K562 (cell line): ENCODE measurements around the gene KCNC4. TPM values are rescaled to one million over a fixed set of nuclear protein-coding genes. Genes with fewer than 3 reads are reported as not detected.

Experiments used
- ATAC-seq: fragments of 200-7000 bp; cut with Tn5 transposase; 3 replicates; pipeline ENCODE4 v1.9.1; 2020; ENCODE audit warnings: moderate library complexity
- BruUV-seq: library from RNA; stranded (reverse); fragments of 400-500 nt; replicated peaks from 2 replicates; lab custom pipeline; 2021; lab: Mats Ljungman, UMichigan
- CTCF ChIA-PET: fragments of 300-600 bp; formaldehyde crosslinking; extraction: SDS; loops from one replicate; lab custom pipeline; 2021; ENCODE audit warnings: low intra/inter-chr PET ratio; lab: Yijun Ruan, JAX
- POLR2A ChIA-PET: fragments of 300-600, 350-650 bp; sonication (Branson Sonifier 250); formaldehyde crosslinking; extraction: SDS; loops from one replicate; lab custom pipeline; 2021; ENCODE audit warnings: antibody characterized with exemption, inconsistent platforms; lab: Yijun Ruan, JAX
- DNase-seq, 4 experiments: peaks; one replicate each; pipeline versions ENCODE4 v3.0.0 to v3.0.0-alpha.2; 2011 to 2018; ENCODE audit warnings: low spot score in 3 of 4, mixed read lengths in 3 of 4; ENCODE audit errors: extremely low read depth in 1 of 4
- FAIRE-seq: peaks from 2 replicates; lab custom pipeline; 2011; peaks lifted over from hg19 to GRCh38; lab: Jason Lieb, UNC
- H2AFZ ChIP-seq: 2 replicates; pipeline ENCODE4 v1.6.0; 2011; ENCODE audit warnings: low read depth, low read length, control low read depth, inconsistent platforms
- H3K27ac ChIP-seq: fragments of 200-600 bp; 3 replicates; pipeline ENCODE4 v1.8.0; 2011; ENCODE audit warnings: low read depth, mild to moderate bottlenecking, control low read depth, inconsistent platforms, low read length, moderate library complexity, mixed read lengths; ENCODE audit errors: extremely low read depth
- H3K27me3 ChIP-seq, 2 experiments: fragments of 300-600 bp in 1 of 2; 2 replicates in 1 of 2; 3 replicates in 1 of 2; pipeline versions ENCODE4 v1.6.0 to v1.8.0; 2011; ENCODE audit warnings: inconsistent platforms in 2 of 2, low read length in 2 of 2, mild to moderate bottlenecking in 1 of 2, mixed read lengths in 1 of 2, moderate library complexity in 1 of 2; ENCODE audit not compliant: control insufficient read depth in 2 of 2, insufficient read depth in 2 of 2
- H3K36me3 ChIP-seq: fragments of 300-600 bp; 3 replicates; pipeline ENCODE4 v1.8.0; 2011; ENCODE audit warnings: mild to moderate bottlenecking, low read length, inconsistent platforms; ENCODE audit not compliant: control insufficient read depth, insufficient read depth
- H3K4me1 ChIP-seq, 2 experiments: fragments of 200-600 bp in 1 of 2; replicated peaks in 1 of 2; 2 replicates in 1 of 2; 3 replicates in 1 of 2; pipeline versions ENCODE4 v1.5.1 to v1.8.0; 2011; ENCODE audit warnings: inconsistent platforms in 2 of 2, low read length in 2 of 2, mild to moderate bottlenecking in 1 of 2, mixed read lengths in 1 of 2, moderate library complexity in 1 of 2; ENCODE audit not compliant: control insufficient read depth in 2 of 2, insufficient read depth in 2 of 2
- H3K4me2 ChIP-seq: 2 replicates; pipeline ENCODE4 v1.6.1; 2011; ENCODE audit warnings: low read length, control low read depth, inconsistent platforms, mixed read lengths; ENCODE audit not compliant: insufficient read depth
- H3K4me3 ChIP-seq: fragments of 200-600 bp; sonication (generic), shearing (Covaris generic); 2 replicates; pipeline ENCODE4 v1.5.1; 2016; ENCODE audit warnings: control low read depth, inconsistent platforms
- H3K79me2 ChIP-seq: fragments of 200-600 bp; 3 replicates; pipeline ENCODE4 v1.8.0; 2011; ENCODE audit warnings: low read length, inconsistent platforms; ENCODE audit not compliant: control insufficient read depth, insufficient read depth
- H3K9ac ChIP-seq, 2 experiments: 2 replicates each; pipeline versions ENCODE4 v1.6.0 to v1.6.1; 2011; ENCODE audit warnings: low read depth in 2 of 2, low read length in 2 of 2, control low read depth in 1 of 2, inconsistent platforms in 1 of 2, mild to moderate bottlenecking in 1 of 2, mixed read lengths in 1 of 2; ENCODE audit not compliant: insufficient read depth in 1 of 2
- H3K9me1 ChIP-seq: one replicate; pipeline ENCODE4 v1.6.0; 2011; ENCODE audit warnings: inconsistent platforms, mild to moderate bottlenecking, low read length, moderate library complexity; ENCODE audit not compliant: control insufficient read depth, insufficient read depth
- H3K9me3 ChIP-seq: replicated peaks from 2 replicates; pipeline ENCODE4 v1.5.1; 2011; ENCODE audit warnings: low read depth, low read length, inconsistent platforms; ENCODE audit not compliant: control insufficient read depth, insufficient read depth
- H4K20me1 ChIP-seq: replicated peaks from 2 replicates; pipeline ENCODE4 v1.6.1; 2011; ENCODE audit warnings: low read length, inconsistent platforms, mixed read lengths; ENCODE audit not compliant: control insufficient read depth, insufficient read depth
- CREB1 ChIP-seq, 2 experiments: sonication (generic) in 1 of 2; formaldehyde crosslinking in 1 of 2; IDR thresholded peaks; 2 replicates each; pipeline versions ENCODE4 v1.6.1 to v1.8.0; 2012 to 2022; ENCODE audit warnings: inconsistent platforms in 1 of 2, mild to moderate bottlenecking in 1 of 2, missing genetic modification reagents in 1 of 2, moderate library complexity in 1 of 2
- FOXK1 ChIP-seq: sonication (generic); formaldehyde crosslinking; IDR thresholded peaks from 2 replicates; pipeline ENCODE4 v1.8.0; 2022; ENCODE audit warnings: missing genetic modification reagents, mild to moderate bottlenecking, borderline replicate concordance
- HNRNPLL ChIP-seq: fragments of 200-400 bp; formaldehyde crosslinking; IDR thresholded peaks from 2 replicates; pipeline ENCODE4 v1.6.1; 2017; ENCODE audit warnings: low read length, low read depth, mild to moderate bottlenecking; ENCODE audit not compliant: poor library complexity, severe bottlenecking
- HNRNPUL1 ChIP-seq: fragments of 200-400 bp; formaldehyde crosslinking; IDR thresholded peaks from 2 replicates; pipeline ENCODE4 v1.6.1; 2017; ENCODE audit warnings: low read length
- IFI16 ChIP-seq: fragments of 250-450 bp; sonication (Bioruptor Pico); IDR thresholded peaks from 2 replicates; pipeline ENCODE4 v2.1.2; 2022; ENCODE audit warnings: mild to moderate bottlenecking, inconsistent platforms
- NBN ChIP-seq: fragments of 450-650 bp; IDR thresholded peaks from 2 replicates; pipeline ENCODE4 v1.6.1; 2016; ENCODE audit warnings: low read depth, mild to moderate bottlenecking
- TFAM ChIP-seq: fragments of 250-450 bp; sonication (Bioruptor Pico); conservative IDR thresholded peaks from 2 replicates; pipeline ENCODE4 v1.5.0; 2021; ENCODE audit warnings: mild to moderate bottlenecking, moderate library complexity
- ZFP30 ChIP-seq: fragments of 250-450 bp; sonication (Bioruptor Pico); IDR thresholded peaks from 2 replicates; pipeline ENCODE4 v1.8.0; 2022; ENCODE audit warnings: moderate library complexity, mild to moderate bottlenecking, inconsistent platforms, borderline replicate concordance
- ZNF354B ChIP-seq: fragments of 250-450 bp; sonication (Bioruptor Pico); IDR thresholded peaks from 2 replicates; pipeline ENCODE4 v1.4.0; 2020
- WGBS: fragments of 100-300 bp; shearing (Covaris generic); methylation state at CpG from one replicate; pipeline ENCODE4 v1.1.6; 2016; ENCODE audit warnings: low coverage, mixed read lengths; ENCODE audit not compliant: insufficient coverage; ENCODE audit errors: missing lambda C conversion rate; 5-methylcytosine and 5-hydroxymethylcytosine counted together
- in situ Hi-C: fragments of 300-500 bp; cut with MboI; formaldehyde crosslinking; loops from 4 replicates; pipeline ENCODE4 v1.15.0; 2018; ENCODE audit warnings: inconsistent platforms, mixed read lengths
- intact Hi-C: fragments of 100-400 bp; cut with micrococcal nuclease; formaldehyde crosslinking; loops from 2 replicates; pipeline ENCODE4 v1.14.2; 2022
- polyA plus RNA-seq, 8 experiments: library from polyadenylated mRNA; depleted of rRNA in 4 of 8; stranded (reverse) in 5 of 8; unstranded in 3 of 8; fragments of >200 nt; fragmentation: Nextera tagmentation in 2 of 8; fragmentation: Illumina TruSeq in 1 of 8; extraction: Ambion mirVana in 2 of 8; extraction: Trizol in 1 of 8; gene quantifications; 2 replicates each; pipeline versions ENCODE4 v1.2.1 to v1.2.3, GENCODE V29; 2011 to 2014; ENCODE audit warnings: inconsistent platforms in 1 of 8, missing spikeins in 1 of 8
- total RNA-seq, 7 experiments: library from RNA; depleted of rRNA in 6 of 7; stranded (reverse); fragments of >200 nt in 6 of 7; fragmentation: Illumina TruSeq in 2 of 7; extraction: Trizol in 2 of 7; gene quantifications; 2 replicates each; pipeline versions ENCODE4 v1.2.1 to v1.2.3, GENCODE V29; 2011 to 2021; ENCODE audit warnings: low replicate concordance in 1 of 7
- TF ChIP-seq, protein P1 (sequence below): sonication (generic); formaldehyde crosslinking; IDR thresholded peaks from 2 replicates; pipeline ENCODE4 v1.9.0; 2022; ENCODE audit warnings: mild to moderate bottlenecking, missing genetic modification reagents

Gene KCNC4
- total and polyA plus RNA-seq, 9 of the 15 experiments (the other 6 are each of a cell fraction or from before 2014, with no cell fraction given), result 0.07 to 1.8 (median 0.73) TPM

GRCh38 chr1:110223127-110223526, 13.0 kb downstream of the KCNC4 start:
- H3K9me3 ChIP-seq, result no peaks in the 10 kb centered on the region
- H4K20me1 ChIP-seq, result peaks cover 48% of the 10 kb centered on the region
- CTCF ChIA-PET, result no interaction called here
- WGBS, result 31% methylated on average over 27 of the region's 27 CpGs
- H3K79me2 ChIP-seq, result no peaks in the 10 kb centered on the region
- POLR2A ChIA-PET, result no interaction called here
- no peak overlapping the region for H3K4me2 ChIP-seq
- peaks cover 0 to 10% of the 10 kb centered on the region in 2 experiments; a peak in 2 of 5 replicates for H3K4me1 ChIP-seq
- in situ Hi-C loops, result no loop called here
- intact Hi-C loops, result no loop called here
- FAIRE-seq, result no peak
- no peak overlapping the region for H3K4me3 ChIP-seq
- BruUV-seq, result no TSS peak
- H3K36me3 ChIP-seq, result no peaks in the 10 kb centered on the region
- no peak for DNase-seq
- no peak overlapping the region for H3K27ac ChIP-seq
- ATAC-seq, result no peak
- H3K9me1 ChIP-seq, result no peaks in the 10 kb centered on the region
- H3K27me3 ChIP-seq, result peaks cover 39 to 76% of the 10 kb centered on the region in 2 experiments; a peak in 4 of 5 replicates
- H2AFZ ChIP-seq, result no peak overlapping the region
- TF ChIP-seq IFI16 (CRISPR knock-in tag) (no peak), ZNF354B (CRISPR knock-in tag) (no peak), FOXK1 (CRISPR knock-in tag) (no peak), NBN (no peak), TFAM (no peak), ZFP30 (CRISPR knock-in tag) (no peak), HNRNPUL1 (no peak), CREB1 (IDR thresholded peaks at IDR 0.05) (no peak), CREB1 (CRISPR knock-in tag; IDR thresholded peaks at IDR 0.05) (no peak), HNRNPLL (peak; percentile 82)
- TF ChIP-seq, protein P1, sequence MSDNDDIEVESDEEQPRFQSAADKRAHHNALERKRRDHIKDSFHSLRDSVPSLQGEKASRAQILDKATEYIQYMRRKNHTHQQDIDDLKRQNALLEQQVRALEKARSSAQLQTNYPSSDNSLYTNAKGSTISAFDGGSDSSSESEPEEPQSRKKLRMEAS (CRISPR knock-in tag), result 0 out of 2 replicates have a peak, but pooled peaks have one; percentile 18
- no peak overlapping the region for H3K9ac ChIP-seq
